GM18951 (cell line): ENCODE results near the gene NLK.
"Not testable (repeated sequence)": the region's sequence is repeated elsewhere in the genome, so short reads cannot be mapped to it uniquely, and the experiment has no call there.

Experiments used
- POLR2A ChIP-seq: IDR thresholded peaks from 4 replicates; pipeline ENCODE4 v1.6.1; 2011; ENCODE audit warnings: mild to moderate bottlenecking; ENCODE audit not compliant: insufficient read length, insufficient read depth; ENCODE audit errors: extremely low read depth
- in situ Hi-C: fragments of 300-500 bp; cut with MboI; formaldehyde crosslinking; loops from one replicate; pipeline ENCODE4 v1.12.0; 2022; ENCODE audit warnings: low sequenced_read_pairs, mixed read lengths, inconsistent platforms; ENCODE audit not compliant: unreplicated experiment

NLK gene

DNA sequence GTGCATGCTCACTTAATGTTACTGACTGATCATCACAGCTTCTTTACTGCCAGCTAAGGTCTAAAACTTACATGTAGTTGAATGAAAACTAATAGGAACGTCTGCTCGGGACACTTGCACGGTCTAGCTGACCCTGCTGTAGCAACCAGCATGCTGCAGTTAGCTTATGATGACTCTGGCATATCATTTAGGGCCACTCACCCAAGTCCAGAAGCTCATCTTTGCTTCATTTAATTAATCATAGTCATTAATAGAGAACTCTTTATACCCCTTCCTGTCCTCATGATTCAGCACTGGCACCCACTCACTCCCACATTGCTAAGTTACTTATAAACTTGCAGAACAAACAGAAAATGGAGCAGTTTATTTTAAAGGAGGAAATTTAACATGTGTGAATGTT is 136.3 kb downstream of the NLK start:
- TF ChIP-seq POLR2A = no peak
- in situ Hi-C loops = no loop called here

DNA sequence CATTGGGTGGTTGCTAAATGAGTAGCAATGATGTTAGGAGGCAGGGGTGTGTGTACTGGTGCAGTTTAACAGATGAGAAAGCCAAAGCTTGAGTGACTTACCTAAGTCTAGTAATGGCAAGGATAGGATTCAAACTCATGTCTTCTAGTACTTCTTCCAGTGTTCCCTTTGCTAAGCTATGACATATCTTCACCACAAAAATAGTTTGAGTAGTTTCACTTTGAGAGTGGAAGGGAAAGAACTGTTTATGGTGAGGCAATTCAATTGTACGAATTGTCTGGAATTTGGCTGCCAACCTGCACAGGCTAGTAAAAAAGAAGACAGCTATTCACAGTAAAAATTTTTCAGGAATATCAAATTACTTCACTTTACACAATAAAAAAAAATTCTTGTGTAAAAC is 138.0 kb downstream of the NLK start:
- TF ChIP-seq POLR2A = no peak
- in situ Hi-C loops = no loop called here

DNA sequence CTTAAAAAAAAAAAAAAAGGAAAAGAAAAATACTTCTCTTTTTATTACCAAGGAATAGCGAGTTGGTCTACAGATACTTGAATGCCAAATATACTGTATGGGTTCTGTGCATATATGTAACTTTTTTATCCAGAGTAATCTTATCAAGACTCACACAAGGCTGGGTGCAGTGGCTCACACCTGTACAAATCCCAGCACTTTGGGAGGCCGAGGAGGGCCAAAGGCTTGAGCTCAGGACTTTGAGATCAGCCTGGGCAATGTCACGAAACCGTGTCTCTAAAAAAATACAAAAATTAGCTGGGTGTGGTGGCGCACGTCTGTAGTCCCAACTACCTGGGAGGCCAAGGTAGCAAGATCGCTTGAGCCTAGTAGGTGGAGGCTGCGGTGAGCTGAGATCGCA is 139.1 kb downstream of the NLK start:
- in situ Hi-C loops = no loop called here
- TF ChIP-seq POLR2A = no peak

DNA sequence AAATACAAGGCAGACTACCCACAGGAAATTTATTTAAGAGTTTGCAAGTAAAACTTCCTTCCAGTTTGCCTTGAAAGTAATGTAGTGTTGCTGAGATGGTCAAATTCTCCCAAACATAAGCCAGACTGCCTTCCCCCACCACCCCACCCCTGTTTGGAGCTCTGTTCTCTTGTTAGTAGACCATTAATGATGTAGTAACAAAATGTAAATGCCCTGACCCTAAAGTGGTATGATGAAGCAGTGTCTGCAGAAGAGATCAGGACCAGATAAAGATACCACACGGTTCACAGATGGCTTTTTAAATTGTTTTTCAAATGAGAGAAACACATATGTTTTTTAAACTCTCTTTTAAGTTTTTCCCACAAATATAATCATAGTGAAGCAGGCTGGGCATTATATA is 140.1 kb downstream of the NLK start:
- no peak for TF ChIP-seq POLR2A

DNA sequence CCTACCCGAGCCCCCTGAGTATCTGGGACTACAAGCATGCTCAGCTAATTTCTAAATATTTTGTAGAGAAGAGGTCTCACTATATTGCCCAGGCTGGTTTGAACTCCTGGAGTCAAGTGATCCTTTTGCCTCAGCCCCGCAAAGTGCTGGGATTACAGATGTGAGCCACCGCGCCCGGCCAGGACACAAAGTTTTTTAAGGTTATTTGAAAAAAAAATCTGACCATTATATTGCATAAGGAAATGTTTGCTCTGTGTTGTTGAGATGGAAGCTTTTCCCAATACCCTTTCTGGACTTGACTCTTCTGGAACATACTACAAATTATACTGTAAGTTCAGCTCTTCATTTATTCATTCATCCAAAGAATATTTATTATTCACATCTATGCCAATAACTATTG is 143.2 kb downstream of the NLK start:
- in situ Hi-C loops = no loop called here
- TF ChIP-seq POLR2A = no peak

More for the DNA sequence above, 140.1 kb downstream of the NLK start:
- in situ Hi-C loops = no loop called here

DNA sequence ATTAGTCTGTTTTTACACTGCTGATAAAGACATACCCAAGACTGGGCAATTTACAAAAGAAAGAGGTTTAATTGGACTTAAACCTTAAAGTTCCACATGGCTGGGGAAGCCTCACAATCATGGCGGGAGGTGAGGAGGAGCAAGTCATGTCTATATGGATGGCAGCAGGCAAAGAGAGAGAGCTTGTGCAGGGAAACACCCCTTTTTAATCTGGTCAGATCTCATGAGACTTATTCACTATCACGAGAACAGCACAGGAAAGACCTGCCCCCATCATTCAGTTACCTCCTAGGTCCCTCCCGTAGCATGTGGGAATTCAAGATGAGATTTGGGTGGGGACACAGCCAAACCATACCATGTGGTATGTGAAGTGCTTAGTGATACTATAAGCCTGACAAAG is 144.0 kb downstream of the NLK start:
- in situ Hi-C loops = not testable (repeated sequence)

DNA sequence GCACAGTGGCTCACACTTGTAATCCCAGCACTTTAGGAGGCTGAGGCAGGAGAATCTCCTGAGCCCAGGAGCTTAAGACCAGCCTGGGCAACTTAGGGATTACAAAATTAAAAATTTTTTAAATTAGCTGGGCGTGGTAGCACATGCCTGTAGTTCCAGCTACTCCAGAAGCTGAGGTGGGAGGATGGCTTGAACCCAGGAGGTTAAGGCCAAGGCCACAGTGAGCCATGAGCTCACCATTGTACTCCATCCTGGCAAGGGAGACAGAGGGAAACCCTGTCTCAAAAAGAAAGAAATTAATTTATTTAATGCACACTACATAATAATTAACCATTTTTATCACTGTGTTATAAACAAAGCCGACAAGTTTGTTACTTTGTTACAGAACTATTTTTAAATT is 145.5 kb downstream of the NLK start:
- in situ Hi-C loops = no loop called here
- TF ChIP-seq POLR2A = no peak

DNA sequence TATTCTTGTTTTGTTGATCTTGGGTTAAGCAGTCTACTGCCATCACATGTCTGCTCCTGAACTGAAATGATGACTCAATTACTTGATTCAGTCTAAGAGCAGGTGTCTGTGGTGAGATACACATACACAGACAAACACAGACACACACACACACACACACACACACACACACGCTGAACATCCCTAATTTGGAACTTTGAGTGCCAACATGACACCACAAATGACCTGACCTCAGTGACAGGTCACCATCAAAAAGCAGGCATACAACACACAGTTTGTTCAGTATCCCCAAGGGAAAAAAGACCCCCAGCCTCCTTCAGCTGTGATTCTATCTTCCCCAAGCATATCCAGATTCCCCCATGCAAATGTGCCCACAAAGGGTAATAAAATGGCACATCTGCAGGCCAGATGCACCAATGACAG is 146.4 kb downstream of the NLK start:
- in situ Hi-C loops = no loop called here
- no peak for TF ChIP-seq POLR2A

DNA sequence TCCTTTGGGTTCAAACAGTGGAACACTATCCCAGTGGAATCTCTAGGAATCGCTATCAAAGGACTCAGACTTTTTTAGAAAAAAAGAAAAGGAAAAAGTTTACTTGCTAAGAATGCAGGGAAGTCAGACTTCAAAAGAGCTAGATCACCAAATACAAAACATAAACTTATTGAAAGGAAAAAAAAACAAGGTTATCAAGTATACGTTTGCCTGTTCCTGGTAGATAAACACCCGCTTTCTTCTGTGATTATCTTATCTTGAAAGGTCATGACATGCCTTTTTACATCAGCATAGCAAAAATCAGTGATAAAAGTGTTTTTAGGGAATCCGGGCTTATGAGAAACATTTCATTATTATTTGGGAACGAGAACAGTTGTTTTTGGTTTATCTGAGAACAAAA is 147.2 kb downstream of the NLK start:
- in situ Hi-C loops = no loop called here
- TF ChIP-seq POLR2A = no peak

DNA sequence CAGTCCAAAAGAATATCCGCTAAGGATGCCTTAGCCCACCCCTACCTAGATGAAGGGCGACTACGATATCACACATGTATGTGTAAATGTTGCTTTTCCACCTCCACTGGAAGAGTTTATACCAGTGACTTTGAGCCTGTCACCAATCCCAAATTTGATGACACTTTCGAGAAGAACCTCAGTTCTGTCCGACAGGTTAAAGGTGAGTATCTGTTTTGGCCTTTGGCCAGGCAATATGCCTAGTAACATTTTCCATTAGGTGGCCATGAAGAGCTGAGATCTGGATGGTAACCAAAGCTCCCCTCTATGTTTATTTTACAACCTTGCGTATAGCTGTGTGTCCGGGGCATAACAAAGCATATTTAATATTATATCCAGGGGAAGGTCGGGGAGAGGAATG is 148.5 kb downstream of the NLK start:
- TF ChIP-seq POLR2A = no peak
- in situ Hi-C loops = no loop called here

DNA sequence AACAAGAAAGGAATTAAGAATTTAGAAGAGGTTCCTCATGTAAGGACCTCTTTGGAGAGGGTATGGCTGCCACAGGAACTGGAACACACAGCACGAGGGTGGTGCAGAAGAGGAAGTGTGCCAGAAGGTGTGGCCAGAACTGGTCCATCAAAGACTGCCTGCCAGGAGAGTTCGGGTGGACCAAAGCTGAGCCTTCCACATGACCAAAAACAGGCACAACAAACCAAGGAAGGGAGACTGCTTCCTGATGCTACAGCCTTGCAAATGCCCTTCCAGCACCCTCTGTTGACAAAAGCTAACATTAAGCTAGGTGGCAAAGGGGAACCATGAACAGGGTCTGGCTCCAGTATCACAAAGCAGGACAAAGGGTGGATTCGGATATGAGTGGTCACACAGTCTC is 150.8 kb downstream of the NLK start:
- no peak for TF ChIP-seq POLR2A
- in situ Hi-C loops = no loop called here

DNA sequence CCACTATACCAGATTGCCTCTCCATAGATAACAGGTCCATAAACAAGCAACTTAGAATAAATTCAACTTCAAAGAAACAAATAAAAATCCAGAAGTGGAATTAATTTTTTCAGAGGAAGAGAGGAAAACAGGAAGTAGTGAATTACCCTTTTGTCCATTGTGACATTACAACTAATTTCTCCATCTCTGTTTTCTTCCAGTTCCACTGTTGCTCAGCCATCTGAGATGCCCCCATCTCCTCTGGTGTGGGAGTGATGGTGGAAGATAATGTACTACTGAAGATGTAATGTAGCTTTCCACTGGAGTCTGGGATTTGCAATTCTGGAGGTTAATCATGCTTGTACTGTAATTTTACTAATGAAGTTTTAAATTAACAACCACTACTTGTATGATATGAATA is 151.9 kb downstream of the NLK start:
- in situ Hi-C loops = no loop called here
- TF ChIP-seq POLR2A = no peak

DNA sequence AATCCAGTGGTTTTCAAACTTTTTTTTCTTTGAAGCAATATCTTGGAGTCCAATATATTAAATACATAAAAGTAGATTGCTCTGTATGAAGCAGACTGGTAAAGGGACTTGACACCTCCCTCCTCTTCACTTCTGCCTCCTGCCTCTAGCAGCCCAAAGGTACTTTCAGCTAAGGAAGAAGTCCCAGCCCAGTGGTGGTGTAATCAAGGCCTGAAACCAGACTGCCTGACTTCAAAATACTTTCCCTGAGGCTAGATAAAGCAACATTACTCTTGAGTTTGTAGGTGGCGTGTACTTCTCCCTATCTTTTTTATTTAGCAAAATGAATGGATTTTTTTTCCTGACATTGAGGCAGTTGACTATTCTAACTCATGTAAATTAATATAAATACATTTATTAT is 154.2 kb downstream of the NLK start:
- in situ Hi-C loops = no loop called here

DNA sequence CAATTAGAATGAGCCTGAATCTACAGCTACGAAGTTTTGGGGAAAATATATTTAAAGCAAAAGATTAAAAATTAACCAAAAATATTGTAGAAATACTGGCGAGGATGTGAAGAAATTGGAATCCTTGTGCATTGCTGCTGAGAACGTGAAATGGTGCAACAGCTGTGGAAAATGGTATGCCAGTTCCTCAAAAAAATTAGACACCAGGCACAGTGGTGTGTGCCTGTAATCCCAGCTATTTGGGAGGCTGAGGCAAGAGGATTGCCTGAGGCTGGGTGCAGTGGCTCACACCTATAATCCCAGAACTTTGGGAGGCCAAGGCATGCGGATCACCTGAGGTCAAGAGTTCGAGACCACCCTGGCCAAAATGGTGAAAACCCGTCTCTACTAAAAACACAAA is 156.6 kb downstream of the NLK start:
- TF ChIP-seq POLR2A = no peak
- in situ Hi-C loops = no loop called here

More for the DNA sequence above, 154.2 kb downstream of the NLK start:
- no peak for TF ChIP-seq POLR2A

DNA sequence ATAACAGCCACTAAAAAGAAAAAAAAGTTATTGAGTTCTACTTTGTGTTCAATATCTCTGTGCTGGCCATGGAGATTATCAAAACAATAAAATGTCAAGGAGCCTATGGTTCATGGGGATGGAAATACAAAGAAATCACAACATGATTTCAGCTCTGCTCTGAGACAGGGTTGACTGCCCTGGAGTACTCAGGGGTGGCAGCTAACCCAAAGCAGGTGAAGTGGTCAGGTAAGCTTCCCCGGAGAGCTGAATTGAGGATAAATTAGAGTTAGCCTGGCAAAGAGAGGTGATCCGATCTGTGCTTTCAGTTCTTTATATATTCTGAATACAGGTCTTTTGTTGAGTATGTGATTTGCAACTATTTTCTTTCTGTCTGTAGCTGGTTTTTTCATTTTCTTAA is 157.3 kb downstream of the NLK start:
- in situ Hi-C loops = no loop called here
- no peak for TF ChIP-seq POLR2A

DNA sequence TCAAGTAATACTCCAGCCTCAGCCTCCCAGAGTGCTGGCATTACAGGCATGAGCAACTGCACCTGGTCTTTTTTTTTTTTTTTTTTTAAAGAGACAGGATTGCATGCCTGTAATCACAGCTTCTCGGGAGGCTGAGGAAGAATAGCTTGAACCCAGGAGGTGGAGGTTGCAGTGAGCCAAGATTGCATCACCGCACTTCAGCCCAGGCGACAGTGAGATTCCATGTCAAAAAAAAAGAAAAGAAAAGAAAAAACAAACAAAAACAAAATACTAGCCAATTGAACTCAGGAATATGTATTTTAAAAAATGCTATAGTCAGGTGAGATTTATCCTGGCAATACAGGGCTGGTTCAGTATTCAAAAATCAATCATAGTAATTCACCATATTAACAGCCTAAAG is 158.8 kb downstream of the NLK start:
- in situ Hi-C loops = no loop called here
- no peak for TF ChIP-seq POLR2A

DNA sequence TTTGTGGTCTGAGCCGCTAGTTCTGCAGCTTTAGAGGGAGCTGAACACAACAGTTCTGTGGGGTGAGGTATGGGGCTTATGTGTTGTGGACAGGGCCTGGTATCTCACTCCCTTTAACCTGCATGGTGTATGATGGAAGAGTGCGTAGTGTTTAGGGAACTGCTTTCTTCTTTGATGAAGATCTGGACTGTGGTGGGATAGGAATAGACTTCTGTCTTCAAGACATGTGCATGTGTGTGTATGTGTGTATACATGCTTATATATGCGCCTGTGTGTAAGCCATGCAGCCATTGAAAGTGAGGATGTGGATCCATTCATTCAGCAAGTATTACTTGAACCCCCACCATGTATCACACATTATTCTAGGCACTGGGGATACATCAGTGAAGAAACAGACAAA is 161.8 kb downstream of the NLK start:
- TF ChIP-seq POLR2A = no peak
- in situ Hi-C loops = no loop called here
